GM23338 (cell line): ENCODE measurements around the gene MARCHF3. TPM values are rescaled to one million over a fixed set of nuclear protein-coding genes. Genes with fewer than 3 reads are reported as not detected.
"Not testable (repeated sequence)": the region's sequence is repeated elsewhere in the genome, so short reads cannot be mapped to it uniquely, and the experiment has no call there.

Experiments used
- ATAC-seq: fragments of 200-7000 bp; cut with Tn5 transposase; 3 replicates; pipeline ENCODE4 v1.9.1; 2020
- DNase-seq: peaks from one replicate; pipeline ENCODE4 v3.0.0-alpha.2; 2015; ENCODE audit warnings: low spot score
- H2AFZ ChIP-seq: fragments of 200-600 bp; sonication (generic); 2 replicates; pipeline ENCODE4 v1.8.0; 2016; ENCODE audit warnings: antibody characterized with exemption, mild to moderate bottlenecking, moderate library complexity
- H3F3A ChIP-seq: fragments of 200-600 bp; sonication (generic); replicated peaks from 2 replicates; pipeline ENCODE4 v1.8.0; 2017; ENCODE audit warnings: antibody characterized with exemption, mixed run types, low read depth
- H3K27ac ChIP-seq: fragments of 200-600 bp; sonication (generic); 2 replicates; pipeline ENCODE4 v1.6.1; 2016; ENCODE audit warnings: low read depth
- H3K27me3 ChIP-seq: fragments of 200-600 bp; sonication (generic); 2 replicates; pipeline ENCODE4 v1.8.0; 2016; ENCODE audit warnings: mild to moderate bottlenecking, mixed run types, moderate library complexity; ENCODE audit not compliant: insufficient read depth
- H3K36me3 ChIP-seq: fragments of 200-600 bp; sonication (generic); 2 replicates; pipeline ENCODE4 v1.8.0; 2016; ENCODE audit warnings: mild to moderate bottlenecking; ENCODE audit not compliant: insufficient read depth
- H3K4me1 ChIP-seq: fragments of 200-600 bp; sonication (generic); 2 replicates; pipeline ENCODE4 v1.8.0; 2016; ENCODE audit warnings: mild to moderate bottlenecking, moderate library complexity; ENCODE audit not compliant: insufficient read depth
- H3K4me2 ChIP-seq: fragments of 200-600 bp; sonication (generic); 2 replicates; pipeline ENCODE4 v1.7.1; 2017; ENCODE audit warnings: mixed run types
- H3K4me3 ChIP-seq: fragments of 200-600 bp; sonication (generic); 2 replicates; pipeline ENCODE4 v1.6.1; 2016; ENCODE audit warnings: mixed run types
- H3K79me2 ChIP-seq: fragments of 200-600 bp; sonication (generic); replicated peaks from 2 replicates; pipeline ENCODE4 v1.8.0; 2017; ENCODE audit warnings: mild to moderate bottlenecking; ENCODE audit not compliant: insufficient read depth
- H3K9me2 ChIP-seq: fragments of 200-600 bp; sonication (generic); 2 replicates; pipeline ENCODE4 v1.8.0; 2017; ENCODE audit not compliant: insufficient read depth
- H4K20me1 ChIP-seq: fragments of 200-600 bp; sonication (generic); replicated peaks from 2 replicates; pipeline ENCODE4 v1.8.0; 2017; ENCODE audit warnings: mild to moderate bottlenecking; ENCODE audit not compliant: insufficient read depth
- H3K27ac Mint-ChIP-seq: 2 replicates; pipeline ENCODE4 v1.8.0; 2020; ENCODE audit warnings: inconsistent platforms, mild to moderate bottlenecking, moderate library complexity, mixed read lengths
- H3K27me3 Mint-ChIP-seq: 3 replicates; pipeline ENCODE4 v1.8.0; 2022; ENCODE audit warnings: low read depth, mild to moderate bottlenecking, moderate library complexity, mixed read lengths, inconsistent platforms; ENCODE audit not compliant: insufficient read depth, poor library complexity
- H3K36me3 Mint-ChIP-seq: 3 replicates; pipeline ENCODE4 v1.8.0; 2021; ENCODE audit warnings: low read depth, mild to moderate bottlenecking, inconsistent platforms, moderate library complexity, mixed read lengths
- H3K4me1 Mint-ChIP-seq: 3 replicates; pipeline ENCODE4 v1.8.0; 2020; ENCODE audit warnings: mild to moderate bottlenecking, inconsistent platforms, mixed read lengths
- H3K4me3 Mint-ChIP-seq: 3 replicates; pipeline ENCODE4 v1.8.0; 2021; ENCODE audit warnings: moderate library complexity, mild to moderate bottlenecking, inconsistent platforms, mixed read lengths
- H3K9me3 Mint-ChIP-seq: 3 replicates; pipeline ENCODE4 v1.8.0; 2020; ENCODE audit warnings: moderate library complexity, mild to moderate bottlenecking, inconsistent platforms, mixed read lengths
- CREB1 ChIP-seq: fragments of 250-450 bp; sonication (Bioruptor Pico); IDR thresholded peaks from 2 replicates; pipeline ENCODE4 v1.5.0; 2020; ENCODE audit warnings: low read depth, mild to moderate bottlenecking, moderate library complexity
- ZNF331 ChIP-seq: fragments of 250-450 bp; sonication (Bioruptor Pico); IDR thresholded peaks from 2 replicates; pipeline ENCODE4 v1.5.0; 2020; ENCODE audit warnings: low read depth, mild to moderate bottlenecking, moderate library complexity
- polyA plus RNA-seq: library from polyadenylated mRNA; unstranded; fragments of >200 nt; fragmentation: Nextera tagmentation; extraction: Ambion mirVana; gene quantifications from 2 replicates; pipeline ENCODE4 v1.2.1, GENCODE V29; 2016
- total RNA-seq: library from RNA; depleted of rRNA; stranded (reverse); fragments of >200 nt; shearing (Covaris generic); gene quantifications from 2 replicates; pipeline ENCODE4 v1.2.3, GENCODE V29; 2014
- TF ChIP-seq, protein P1 (sequence below): IDR thresholded peaks from one replicate; pipeline ENCODE4 v1.6.1; 2018; ENCODE audit warnings: antibody characterized with exemption; ENCODE audit not compliant: unreplicated experiment
- TF ChIP-seq, protein P2 (sequence below): fragments of 250-450 bp; sonication (Bioruptor Pico); IDR thresholded peaks from 2 replicates; pipeline ENCODE4 v1.5.0; 2020; ENCODE audit warnings: mild to moderate bottlenecking, moderate library complexity

Gene MARCHF3
- total and polyA plus RNA-seq, 2 experiments from 2014 or later = 7.0 to 12.7 TPM

DNA sequence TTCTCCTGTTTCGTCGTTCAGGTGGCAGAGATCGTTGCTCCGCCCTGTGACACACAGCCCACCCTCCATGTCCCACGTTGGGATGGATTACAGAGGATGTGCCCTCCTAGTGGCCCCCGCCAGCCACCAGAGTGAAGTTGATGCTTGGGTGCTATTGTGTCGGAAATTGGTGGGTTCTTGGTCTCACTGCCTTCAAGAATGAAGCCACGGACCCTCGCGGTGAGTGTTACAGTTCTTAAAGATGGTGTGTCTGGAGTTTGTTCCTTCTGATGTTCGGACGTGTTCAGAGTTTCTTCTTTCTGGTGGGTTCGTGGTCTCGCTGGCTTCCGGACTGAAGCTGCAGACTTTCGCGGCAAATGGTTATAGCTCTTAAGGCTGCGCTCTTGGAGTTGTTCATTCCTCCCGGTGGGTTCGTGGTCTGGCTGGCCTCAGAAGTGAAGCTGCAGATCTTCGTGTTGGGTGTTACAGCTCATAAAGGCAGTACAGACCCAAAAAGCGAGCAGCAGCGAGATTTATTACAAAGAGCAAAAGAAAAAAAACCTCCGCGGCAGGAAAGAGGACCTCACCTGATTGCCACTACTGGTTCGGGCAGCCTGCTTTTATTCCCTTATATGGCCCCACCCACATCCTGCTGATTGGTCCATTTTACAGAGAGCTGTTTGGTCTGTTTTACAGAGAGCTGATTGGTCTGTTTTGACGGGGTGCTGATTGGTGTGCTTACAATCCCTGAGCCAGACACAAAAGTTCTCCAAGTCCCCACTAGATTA lies 176.6 kb downstream of the MARCHF3 start:
- not testable (repeated sequence) for H2AFZ ChIP-seq, DNase-seq, H3K4me3 Mint-ChIP-seq, H4K20me1 ChIP-seq, H3K9me2 ChIP-seq, H3K79me2 ChIP-seq, H3K4me3 ChIP-seq, H3K36me3 ChIP-seq, ATAC-seq, H3K4me2 ChIP-seq, H3K27me3 ChIP-seq
- H3K27ac Mint-ChIP-seq = peak overlapping the region; percentile 55
- H3K9me3 Mint-ChIP-seq = peaks cover 19% of the 10 kb centered on the region
- H3K27ac ChIP-seq = 0 out of 2 replicates have a peak overlapping the region, but pooled peaks have one; percentile 93
- H3F3A ChIP-seq = peaks cover 20% of the 10 kb centered on the region; the same call in 1 of the 2 replicates
- H3K36me3 Mint-ChIP-seq = peaks cover 23% of the 10 kb centered on the region
- H3K4me1 Mint-ChIP-seq = peaks cover 46% of the 10 kb centered on the region
- peaks cover 11% of the 10 kb centered on the region for H3K27me3 Mint-ChIP-seq
- H3K4me1 ChIP-seq = peaks cover 40% of the 10 kb centered on the region

DNA sequence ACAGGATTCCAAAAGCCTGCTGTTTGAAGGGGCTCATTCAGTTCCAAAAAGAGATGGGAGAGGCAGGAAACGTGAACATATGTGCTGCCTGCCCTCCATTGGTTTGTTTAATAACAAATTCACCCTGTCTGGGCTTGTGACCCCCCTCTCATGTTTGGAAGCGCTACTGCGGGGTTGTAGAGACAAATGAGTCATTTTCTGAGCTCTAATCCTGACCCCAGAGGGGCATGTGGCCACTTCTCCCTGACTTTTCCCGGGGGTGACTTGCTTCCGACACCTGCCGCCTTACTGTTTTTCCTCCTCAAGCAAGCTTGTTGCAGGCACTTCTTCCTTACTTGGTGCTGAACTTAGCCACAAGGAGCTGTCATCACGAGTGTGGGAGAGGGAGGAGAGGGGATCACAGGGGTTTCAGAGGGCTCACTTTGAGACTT lies 177.5 kb downstream of the MARCHF3 start:
- TF ChIP-seq CREB1 (CRISPR knock-in tag) = no peak
- no peak for TF ChIP-seq ZNF331 (CRISPR knock-in tag)
- TF ChIP-seq, protein P1, sequence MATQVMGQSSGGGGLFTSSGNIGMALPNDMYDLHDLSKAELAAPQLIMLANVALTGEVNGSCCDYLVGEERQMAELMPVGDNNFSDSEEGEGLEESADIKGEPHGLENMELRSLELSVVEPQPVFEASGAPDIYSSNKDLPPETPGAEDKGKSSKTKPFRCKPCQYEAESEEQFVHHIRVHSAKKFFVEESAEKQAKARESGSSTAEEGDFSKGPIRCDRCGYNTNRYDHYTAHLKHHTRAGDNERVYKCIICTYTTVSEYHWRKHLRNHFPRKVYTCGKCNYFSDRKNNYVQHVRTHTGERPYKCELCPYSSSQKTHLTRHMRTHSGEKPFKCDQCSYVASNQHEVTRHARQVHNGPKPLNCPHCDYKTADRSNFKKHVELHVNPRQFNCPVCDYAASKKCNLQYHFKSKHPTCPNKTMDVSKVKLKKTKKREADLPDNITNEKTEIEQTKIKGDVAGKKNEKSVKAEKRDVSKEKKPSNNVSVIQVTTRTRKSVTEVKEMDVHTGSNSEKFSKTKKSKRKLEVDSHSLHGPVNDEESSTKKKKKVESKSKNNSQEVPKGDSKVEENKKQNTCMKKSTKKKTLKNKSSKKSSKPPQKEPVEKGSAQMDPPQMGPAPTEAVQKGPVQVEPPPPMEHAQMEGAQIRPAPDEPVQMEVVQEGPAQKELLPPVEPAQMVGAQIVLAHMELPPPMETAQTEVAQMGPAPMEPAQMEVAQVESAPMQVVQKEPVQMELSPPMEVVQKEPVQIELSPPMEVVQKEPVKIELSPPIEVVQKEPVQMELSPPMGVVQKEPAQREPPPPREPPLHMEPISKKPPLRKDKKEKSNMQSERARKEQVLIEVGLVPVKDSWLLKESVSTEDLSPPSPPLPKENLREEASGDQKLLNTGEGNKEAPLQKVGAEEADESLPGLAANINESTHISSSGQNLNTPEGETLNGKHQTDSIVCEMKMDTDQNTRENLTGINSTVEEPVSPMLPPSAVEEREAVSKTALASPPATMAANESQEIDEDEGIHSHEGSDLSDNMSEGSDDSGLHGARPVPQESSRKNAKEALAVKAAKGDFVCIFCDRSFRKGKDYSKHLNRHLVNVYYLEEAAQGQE = no peak
- TF ChIP-seq, protein P2, sequence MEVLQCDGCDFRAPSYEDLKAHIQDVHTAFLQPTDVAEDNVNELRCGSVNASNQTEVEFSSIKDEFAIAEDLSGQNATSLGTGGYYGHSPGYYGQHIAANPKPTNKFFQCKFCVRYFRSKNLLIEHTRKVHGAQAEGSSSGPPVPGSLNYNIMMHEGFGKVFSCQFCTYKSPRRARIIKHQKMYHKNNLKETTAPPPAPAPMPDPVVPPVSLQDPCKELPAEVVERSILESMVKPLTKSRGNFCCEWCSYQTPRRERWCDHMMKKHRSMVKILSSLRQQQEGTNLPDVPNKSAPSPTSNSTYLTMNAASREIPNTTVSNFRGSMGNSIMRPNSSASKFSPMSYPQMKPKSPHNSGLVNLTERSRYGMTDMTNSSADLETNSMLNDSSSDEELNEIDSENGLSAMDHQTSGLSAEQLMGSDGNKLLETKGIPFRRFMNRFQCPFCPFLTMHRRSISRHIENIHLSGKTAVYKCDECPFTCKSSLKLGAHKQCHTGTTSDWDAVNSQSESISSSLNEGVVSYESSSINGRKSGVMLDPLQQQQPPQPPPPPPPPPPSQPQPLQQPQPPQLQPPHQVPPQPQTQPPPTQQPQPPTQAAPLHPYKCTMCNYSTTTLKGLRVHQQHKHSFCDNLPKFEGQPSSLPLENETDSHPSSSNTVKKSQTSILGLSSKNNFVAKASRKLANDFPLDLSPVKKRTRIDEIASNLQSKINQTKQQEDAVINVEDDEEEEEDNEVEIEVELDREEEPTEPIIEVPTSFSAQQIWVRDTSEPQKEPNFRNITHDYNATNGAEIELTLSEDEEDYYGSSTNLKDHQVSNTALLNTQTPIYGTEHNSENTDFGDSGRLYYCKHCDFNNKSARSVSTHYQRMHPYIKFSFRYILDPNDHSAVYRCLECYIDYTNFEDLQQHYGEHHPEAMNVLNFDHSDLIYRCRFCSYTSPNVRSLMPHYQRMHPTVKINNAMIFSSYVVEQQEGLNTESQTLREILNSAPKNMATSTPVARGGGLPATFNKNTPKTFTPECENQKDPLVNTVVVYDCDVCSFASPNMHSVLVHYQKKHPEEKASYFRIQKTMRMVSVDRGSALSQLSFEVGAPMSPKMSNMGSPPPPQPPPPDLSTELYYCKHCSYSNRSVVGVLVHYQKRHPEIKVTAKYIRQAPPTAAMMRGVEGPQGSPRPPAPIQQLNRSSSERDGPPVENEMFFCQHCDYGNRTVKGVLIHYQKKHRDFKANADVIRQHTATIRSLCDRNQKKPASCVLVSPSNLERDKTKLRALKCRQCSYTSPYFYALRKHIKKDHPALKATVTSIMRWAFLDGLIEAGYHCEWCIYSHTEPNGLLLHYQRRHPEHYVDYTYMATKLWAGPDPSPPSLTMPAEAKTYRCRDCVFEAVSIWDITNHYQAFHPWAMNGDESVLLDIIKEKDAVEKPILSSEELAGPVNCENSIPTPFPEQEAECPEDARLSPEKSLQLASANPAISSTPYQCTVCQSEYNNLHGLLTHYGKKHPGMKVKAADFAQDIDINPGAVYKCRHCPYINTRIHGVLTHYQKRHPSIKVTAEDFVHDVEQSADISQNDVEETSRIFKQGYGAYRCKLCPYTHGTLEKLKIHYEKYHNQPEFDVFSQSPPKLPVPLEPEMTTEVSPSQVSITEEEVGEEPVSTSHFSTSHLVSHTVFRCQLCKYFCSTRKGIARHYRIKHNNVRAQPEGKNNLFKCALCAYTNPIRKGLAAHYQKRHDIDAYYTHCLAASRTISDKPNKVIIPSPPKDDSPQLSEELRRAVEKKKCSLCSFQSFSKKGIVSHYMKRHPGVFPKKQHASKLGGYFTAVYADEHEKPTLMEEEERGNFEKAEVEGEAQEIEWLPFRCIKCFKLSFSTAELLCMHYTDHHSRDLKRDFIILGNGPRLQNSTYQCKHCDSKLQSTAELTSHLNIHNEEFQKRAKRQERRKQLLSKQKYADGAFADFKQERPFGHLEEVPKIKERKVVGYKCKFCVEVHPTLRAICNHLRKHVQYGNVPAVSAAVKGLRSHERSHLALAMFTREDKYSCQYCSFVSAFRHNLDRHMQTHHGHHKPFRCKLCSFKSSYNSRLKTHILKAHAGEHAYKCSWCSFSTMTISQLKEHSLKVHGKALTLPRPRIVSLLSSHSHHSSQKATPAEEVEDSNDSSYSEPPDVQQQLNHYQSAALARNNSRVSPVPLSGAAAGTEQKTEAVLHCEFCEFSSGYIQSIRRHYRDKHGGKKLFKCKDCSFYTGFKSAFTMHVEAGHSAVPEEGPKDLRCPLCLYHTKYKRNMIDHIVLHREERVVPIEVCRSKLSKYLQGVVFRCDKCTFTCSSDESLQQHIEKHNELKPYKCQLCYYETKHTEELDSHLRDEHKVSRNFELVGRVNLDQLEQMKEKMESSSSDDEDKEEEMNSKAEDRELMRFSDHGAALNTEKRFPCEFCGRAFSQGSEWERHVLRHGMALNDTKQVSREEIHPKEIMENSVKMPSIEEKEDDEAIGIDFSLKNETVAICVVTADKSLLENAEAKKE (CRISPR knock-in tag) = no peak

More for the DNA sequence above, 177.5 kb downstream of the MARCHF3 start:
- peak overlapping the region; percentile 69 for H3K4me2 ChIP-seq
- 0 out of 2 replicates have a peak, but pooled peaks cover 7% of the 10 kb centered on the region for H3K36me3 ChIP-seq
- no peak overlapping the region for H3K4me3 ChIP-seq
- no peaks in the 10 kb centered on the region for H3K27me3 ChIP-seq
- Mint-ChIP-seq H3K27me3 (peaks cover 12% of the 10 kb centered on the region), H3K36me3 (peaks cover 21% of the 10 kb centered on the region), H3K9me3 (peaks cover 19% of the 10 kb centered on the region), H3K4me1 (peaks cover 50% of the 10 kb centered on the region), H3K27ac (0 out of 2 replicates have a peak overlapping the region, but pooled peaks have one; percentile 27), H3K4me3 (no peak overlapping the region)
- DNase-seq (no peak), ATAC-seq (no peak)
- peaks cover 6% of the 10 kb centered on the region; the same call in 1 of the 2 replicates for H3K79me2 ChIP-seq
- peak overlapping the region; percentile 93 for H3K27ac ChIP-seq
- H4K20me1 ChIP-seq = no peaks in the 10 kb centered on the region
- peaks cover 18% of the 10 kb centered on the region; the same call in 1 of the 2 replicates for H3F3A ChIP-seq
- peaks cover 44% of the 10 kb centered on the region for H3K4me1 ChIP-seq
- no peaks in the 10 kb centered on the region for H3K9me2 ChIP-seq
- H2AFZ ChIP-seq = no peak overlapping the region
